ENCODE measurements around the gene GABRG3. TPM values are rescaled to one million over a fixed set of nuclear protein-coding genes. Genes with fewer than 3 reads are reported as not detected.

GABRG3 gene
- total and polyA plus RNA-seq, 2 of the 4 experiments (the other 2 are of a cell fraction) = not detected

DNA sequence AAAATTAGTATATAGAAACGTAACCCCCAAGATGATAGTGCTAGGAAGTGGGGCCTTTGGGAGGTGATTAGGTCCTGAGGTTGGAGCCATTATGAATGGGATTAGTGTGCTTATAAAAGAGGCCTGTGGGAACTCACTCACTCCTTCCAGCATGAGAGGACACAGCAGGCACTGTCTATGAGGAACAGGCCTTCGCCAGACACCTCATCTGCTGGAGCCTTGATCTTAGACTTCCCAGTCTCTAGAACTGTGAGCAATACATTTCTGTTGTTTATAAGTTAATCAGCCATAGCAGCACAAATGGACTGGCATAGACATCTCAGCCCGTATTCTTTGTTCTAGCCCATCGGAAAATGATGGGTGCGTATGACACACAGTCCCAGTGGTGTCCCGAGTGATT is 152.3 kb downstream of the GABRG3 start:
- Histone ChIP-seq H3K9ac (ENCODE audit: low read depth, low read length) (no peak overlapping the region), H3K9me3 (ENCODE audit: control insufficient read depth, insufficient read depth, low read length) (peaks cover 28% of the 10 kb centered on the region; the same call in 1 of the 2 replicates), H3K4me1 (ENCODE audit: control insufficient read depth, insufficient read depth, low read length) (no peaks in the 10 kb centered on the region), H4K5ac (ENCODE audit: low read depth, low read length) (no peak overlapping the region), H3K27ac (ENCODE audit: insufficient read depth, low read length) (no peak overlapping the region), H4K8ac (ENCODE audit: low read depth in 2 of 2, low read length in 2 of 2) (no peak overlapping the region), H3K14ac (replicated peaks; ENCODE audit: low read depth, low read length) (no peak overlapping the region), H3K4ac (ENCODE audit: low read depth, low read length) (no peak overlapping the region), H3K79me1 (ENCODE audit: low read depth in 1 of 2, low read length in 2 of 2) (no peaks in the 10 kb centered on the region), H4K20me1 (ENCODE audit: insufficient read depth, low read length) (no peaks in the 10 kb centered on the region), H4K91ac (ENCODE audit: insufficient read depth, low read depth, low read length) (no peak overlapping the region), H2BK15ac (ENCODE audit: low read depth, low read length) (no peak overlapping the region), H2BK20ac (ENCODE audit: low read depth, low read length) (no peak overlapping the region), H3K4me3 (ENCODE audit: insufficient read depth, low read depth, low read length) (no peak overlapping the region), H2BK5ac (ENCODE audit: low read depth, low read length, poor library complexity, severe bottlenecking) (no peak overlapping the region), H2BK120ac (ENCODE audit: low read depth, low read length) (no peak overlapping the region), H3K4me2 (ENCODE audit: low read depth, low read length) (no peak overlapping the region), H3K9me1 (ENCODE audit: insufficient read depth, low read length) (no peaks in the 10 kb centered on the region), H2AK5ac (ENCODE audit: low read depth, low read length) (no peak overlapping the region), H3K27me3 (ENCODE audit: control insufficient read depth, insufficient read depth, low read length) (no peaks in the 10 kb centered on the region), H3K56ac (ENCODE audit: extremely low read depth, insufficient read depth, low read length) (no peak overlapping the region), H3K36me3 (ENCODE audit: control insufficient read depth, insufficient read depth, low read length) (no peaks in the 10 kb centered on the region), H3K23ac (ENCODE audit: low read depth, low read length) (no peak overlapping the region), H2AK9ac (replicated peaks; ENCODE audit: low read depth, low read length, poor library complexity) (no peak overlapping the region), H3K18ac (ENCODE audit: low read depth, low read length) (no peak overlapping the region), H2AFZ (replicated peaks; ENCODE audit: low read length, poor library complexity) (no peak overlapping the region)
- in situ Hi-C loops (cut with MboI; ENCODE audit: low sequenced_read_pairs) = no loop called here
- dilution Hi-C loops (cut with HindIII; ENCODE audit: low sequenced_read_pairs, unreplicated experiment) = no loop called here
- CTCF ChIA-PET = no interaction called here
- intact Hi-C loops (cut with micrococcal nuclease) = no loop called here
- no peak for ATAC-seq (ENCODE audit: low read depth)
- TF ChIP-seq SMC3 (IDR thresholded peaks at IDR 0.05; ENCODE audit: low read depth, low read length) = no peak
- no peak for TF ChIP-seq CHD1 (IDR thresholded peaks at IDR 0.05; ENCODE audit: low read depth, low read length)
- TF ChIP-seq, protein P1, sequence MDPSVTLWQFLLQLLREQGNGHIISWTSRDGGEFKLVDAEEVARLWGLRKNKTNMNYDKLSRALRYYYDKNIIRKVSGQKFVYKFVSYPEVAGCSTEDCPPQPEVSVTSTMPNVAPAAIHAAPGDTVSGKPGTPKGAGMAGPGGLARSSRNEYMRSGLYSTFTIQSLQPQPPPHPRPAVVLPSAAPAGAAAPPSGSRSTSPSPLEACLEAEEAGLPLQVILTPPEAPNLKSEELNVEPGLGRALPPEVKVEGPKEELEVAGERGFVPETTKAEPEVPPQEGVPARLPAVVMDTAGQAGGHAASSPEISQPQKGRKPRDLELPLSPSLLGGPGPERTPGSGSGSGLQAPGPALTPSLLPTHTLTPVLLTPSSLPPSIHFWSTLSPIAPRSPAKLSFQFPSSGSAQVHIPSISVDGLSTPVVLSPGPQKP (IDR thresholded peaks at IDR 0.05; ENCODE audit: borderline replicate concordance, low read depth, low read length) = no peak
- TF ChIP-seq BHLHE40 (IDR thresholded peaks at IDR 0.05; ENCODE audit: low read depth, low read length) = no peak
- TF ChIP-seq RAD21 (IDR thresholded peaks at IDR 0.05; ENCODE audit: low read length) = no peak
- TF ChIP-seq NFE2L2 (IDR thresholded peaks at IDR 0.05; ENCODE audit: low read depth, low read length) = no peak
- TF ChIP-seq RCOR1 (IDR thresholded peaks at IDR 0.05; ENCODE audit: insufficient replicate concordance, low read length) = no peak
- TF ChIP-seq RFX5 (IDR thresholded peaks at IDR 0.05; ENCODE audit: low read depth, low read length) = no peak
- TF ChIP-seq CTCF (conservative IDR thresholded peaks at IDR 0.05; ENCODE audit: low read depth, low read length) = no peak
- TF ChIP-seq FOS (IDR thresholded peaks at IDR 0.05; ENCODE audit: low read depth, low read length) = no peak
- TF ChIP-seq MAZ (IDR thresholded peaks at IDR 0.05; ENCODE audit: borderline replicate concordance, low read depth, low read length) = no peak
- no peak for TF ChIP-seq MXI1 (IDR thresholded peaks at IDR 0.05; ENCODE audit: borderline replicate concordance, low read depth, low read length)
- no peak for TF ChIP-seq CEBPB (IDR thresholded peaks at IDR 0.05; ENCODE audit: low read depth, low read length)
- POLR2A ChIA-PET (ENCODE audit: unreplicated experiment) = no interaction called here
- no CpG with 5 or more reads among the region's 6 CpGs for WGBS, 2 experiments (ENCODE audit: extremely low coverage in 2 of 2, insufficient read length in 1 of 2)
- BruUV-seq (replicated peaks) = no TSS peak
- DNase-seq = no peak

All from IMR-90 (cell line).